NCI-H345 treated with DMSO at 0.1 percent for 48 hours (cell line): ENCODE results near the gene TSPYL1.
"Not testable (repeated sequence)": the region's sequence is repeated elsewhere in the genome, so short reads cannot be mapped to it uniquely, and the experiment has no call there.

Experiments
- DNase-seq: peaks from one replicate; lab custom pipeline; 2025; ENCODE audit not compliant: unreplicated experiment; lab: John Stamatoyannopoulos, UW

TSPYL1 gene

DNA sequence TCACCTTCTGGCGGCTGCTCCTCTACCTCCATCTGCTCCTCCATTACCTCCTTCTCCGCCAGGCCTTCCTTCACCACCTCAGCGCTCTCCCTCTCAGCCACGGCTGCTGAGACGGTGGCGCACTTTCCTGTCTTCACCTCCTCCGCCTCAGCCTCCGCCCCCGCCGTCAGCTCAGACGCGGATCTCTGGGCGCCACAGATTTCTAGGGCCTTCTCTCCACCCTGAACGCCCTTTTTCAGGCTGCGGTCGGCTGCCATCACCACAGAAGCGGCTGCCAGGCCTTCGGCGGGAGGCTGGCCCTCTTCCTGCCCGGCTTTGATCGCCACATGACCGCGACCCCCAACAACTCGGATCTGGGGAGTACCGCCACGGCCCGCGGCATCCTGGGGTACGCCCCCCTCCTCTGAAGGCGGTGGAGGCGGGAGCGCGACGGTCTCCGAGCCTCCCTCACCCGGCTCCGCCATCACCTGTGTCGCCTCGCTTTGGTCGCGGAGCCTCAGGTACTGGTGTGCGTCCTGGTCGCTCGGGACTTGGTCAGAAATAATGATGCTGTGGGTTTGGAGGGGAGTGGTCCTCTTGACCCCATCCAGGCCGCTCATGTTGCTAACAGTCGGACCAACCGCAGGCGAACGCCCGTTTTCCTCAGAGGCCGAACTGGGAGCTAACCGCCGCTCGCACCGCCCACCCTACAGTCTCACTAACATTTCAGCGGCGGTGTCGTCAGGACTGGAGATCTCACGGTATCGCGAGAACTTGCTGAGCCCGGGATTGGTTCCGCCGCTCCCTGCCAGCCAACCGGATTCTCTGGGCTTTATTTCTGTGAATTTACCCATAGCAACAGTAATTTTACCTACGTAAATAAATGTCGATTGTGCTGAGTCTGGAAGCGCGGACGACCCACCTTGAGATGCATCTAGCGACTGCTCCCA lies at the start of gene TSPYL1:
TSS of gene TSPYL1 (minus strand) at position 699 of the 929 bp plus-strand sequence. CDS start at position 599, 100 bp downstream.
- peak; percentile 92 for DNase-seq

DNA sequence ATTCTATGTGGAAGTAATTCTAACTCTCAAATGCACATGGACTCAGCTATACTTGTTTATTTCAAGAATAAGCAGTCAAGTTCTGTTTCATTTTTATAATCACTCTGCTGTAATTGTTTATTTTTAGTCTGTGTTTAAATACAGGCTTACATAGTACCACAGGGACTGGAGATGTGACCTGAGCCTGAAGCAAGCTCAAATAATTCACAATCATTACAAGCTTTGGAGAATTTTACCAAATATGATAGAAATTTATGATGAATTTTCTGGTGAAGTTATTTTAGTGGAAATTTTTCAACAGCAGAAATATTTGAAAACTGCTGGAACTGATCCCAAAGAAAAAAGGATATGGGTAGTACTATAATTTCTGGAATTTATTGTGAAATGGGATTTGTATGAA lies 49.4 kb upstream of the TSPYL1 start:
- no peak for DNase-seq

DNA sequence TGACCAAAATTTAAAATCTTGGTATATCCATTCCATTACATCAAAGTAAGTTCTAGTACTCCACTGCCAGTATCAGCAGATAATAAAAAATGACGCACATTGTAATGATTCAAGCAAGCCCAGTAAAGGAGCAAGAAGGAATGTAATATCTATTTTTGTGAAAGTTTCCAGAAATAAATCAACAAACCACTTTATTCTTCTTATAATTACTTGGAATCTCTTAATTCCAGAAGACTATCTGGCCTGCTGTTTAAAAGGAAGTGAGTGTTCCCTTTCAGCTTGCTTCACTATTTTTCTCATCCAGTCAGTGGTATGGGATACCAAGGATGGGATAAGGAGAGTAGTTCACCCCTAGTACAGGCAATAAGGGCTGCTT lies 48.8 kb upstream of the TSPYL1 start:
- no peak for DNase-seq

DNA sequence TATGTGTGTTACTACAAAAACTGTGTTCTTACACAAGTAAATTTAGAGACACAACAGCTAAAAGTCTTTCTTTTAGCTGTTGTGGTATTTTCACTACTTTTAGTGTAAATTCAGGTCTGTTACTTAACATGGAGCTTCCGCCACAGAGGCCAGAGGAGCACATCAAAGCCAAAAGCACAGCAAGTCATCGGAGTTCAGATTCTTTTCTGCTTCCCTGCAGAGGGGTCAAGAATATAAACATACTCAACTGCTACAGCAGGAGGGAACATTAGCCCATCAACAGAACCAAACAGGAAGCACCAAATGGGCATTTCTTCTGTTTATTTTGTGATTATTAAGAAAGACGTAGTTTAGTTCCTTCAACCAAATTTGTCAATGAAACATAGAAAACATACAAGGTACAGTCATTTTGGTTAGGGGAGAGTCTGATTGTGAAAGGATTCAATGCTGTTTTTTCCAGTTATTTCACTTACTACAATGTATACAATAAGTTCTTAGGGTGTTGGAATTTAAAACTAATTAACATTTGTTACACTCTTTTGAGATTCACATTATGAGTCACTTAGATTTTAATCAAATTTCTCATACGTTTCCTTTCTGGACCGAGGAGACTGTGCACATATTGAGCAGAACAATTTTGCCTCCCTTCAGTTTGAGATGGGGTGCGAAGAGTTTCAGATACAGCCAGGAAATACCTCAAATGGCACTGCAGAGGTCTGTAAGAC lies 48.2 kb upstream of the TSPYL1 start:
- no peak for DNase-seq

DNA sequence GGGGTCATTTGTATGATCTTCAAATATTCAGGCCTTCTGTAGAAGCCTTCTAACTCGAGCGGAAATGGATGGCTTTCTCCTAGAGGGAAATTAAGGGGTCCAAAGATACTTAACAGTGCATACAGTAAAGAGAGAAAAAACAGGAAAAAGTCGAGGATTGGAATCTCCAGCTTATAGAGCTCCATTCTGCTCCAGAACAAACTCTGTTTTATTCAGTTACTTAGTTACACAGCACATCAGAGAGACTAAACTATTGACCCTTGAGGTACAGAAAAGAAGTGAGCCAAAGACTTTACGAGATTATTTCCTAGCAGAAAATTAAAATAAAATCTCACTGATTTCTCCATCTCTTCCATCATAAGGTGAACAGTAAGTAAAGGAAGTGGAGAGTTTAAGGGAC lies 47.3 kb upstream of the TSPYL1 start:
- no peak for DNase-seq

DNA sequence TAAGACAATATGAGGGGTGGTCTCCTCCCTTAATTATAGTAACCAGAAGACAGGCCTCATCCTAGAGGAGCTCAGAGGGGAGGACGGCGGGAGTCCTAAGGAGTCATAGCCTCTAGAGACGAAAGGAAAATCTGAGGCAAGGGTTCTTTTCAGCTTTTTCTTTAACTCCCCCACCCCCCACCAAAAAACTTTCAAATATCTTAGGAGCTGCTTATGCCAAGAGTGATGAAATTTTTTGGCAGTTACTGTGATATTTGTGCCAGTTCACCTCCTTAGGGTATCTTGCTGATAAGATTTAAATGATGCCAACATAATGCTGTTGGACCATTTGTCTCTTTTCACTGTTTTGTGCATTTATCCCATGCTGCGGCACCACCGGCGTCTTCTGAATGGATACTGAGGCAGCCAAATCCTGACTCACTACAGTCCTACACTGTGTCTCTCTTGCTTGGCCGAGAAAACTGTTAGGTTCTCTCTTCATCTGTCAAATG lies 46.5 kb upstream of the TSPYL1 start:
- DNase-seq = no peak

DNA sequence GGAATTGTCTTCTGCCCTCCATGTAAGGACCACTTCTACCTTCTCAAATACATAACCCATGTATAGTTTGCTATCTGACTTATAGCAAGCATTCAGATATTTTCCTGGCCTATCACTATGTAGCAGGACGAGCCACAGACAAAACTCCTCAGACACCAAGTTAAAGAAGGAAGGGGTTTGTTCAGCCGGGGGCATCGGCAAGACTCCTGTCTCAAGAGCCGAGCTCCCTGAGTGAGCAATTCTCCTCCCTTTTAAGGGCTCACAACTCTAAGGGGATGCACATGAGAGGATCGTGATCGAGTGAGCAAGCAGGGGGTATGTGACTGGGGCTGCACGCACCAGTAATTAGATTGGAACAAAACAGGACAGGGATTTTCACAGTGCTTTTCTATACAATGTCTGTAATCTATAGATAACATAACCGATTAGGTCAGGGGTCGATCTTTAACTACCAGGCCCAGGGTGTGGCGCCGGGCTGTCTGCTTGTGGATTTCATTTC lies 46.0 kb upstream of the TSPYL1 start:
- DNase-seq = not testable (repeated sequence)

DNA sequence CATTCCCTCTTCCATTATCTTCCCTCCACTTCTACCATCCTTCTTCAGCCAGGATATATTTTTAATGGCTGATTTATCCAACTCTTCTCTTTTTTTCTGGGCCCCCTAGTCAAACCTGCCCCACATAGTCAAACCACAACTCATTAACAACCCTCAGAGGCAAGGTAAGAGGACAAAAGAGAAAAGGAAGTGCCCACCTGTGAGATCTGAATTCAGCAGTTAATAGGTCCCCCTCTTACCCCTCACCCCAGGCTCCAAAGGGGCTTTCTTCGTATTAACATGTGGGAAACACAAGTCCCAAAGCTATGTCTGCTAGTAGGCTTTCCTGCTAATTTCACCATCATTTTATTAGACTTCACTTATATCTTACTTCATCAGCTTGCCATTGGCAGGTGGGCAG lies 44.1 kb upstream of the TSPYL1 start:
- no peak for DNase-seq

DNA sequence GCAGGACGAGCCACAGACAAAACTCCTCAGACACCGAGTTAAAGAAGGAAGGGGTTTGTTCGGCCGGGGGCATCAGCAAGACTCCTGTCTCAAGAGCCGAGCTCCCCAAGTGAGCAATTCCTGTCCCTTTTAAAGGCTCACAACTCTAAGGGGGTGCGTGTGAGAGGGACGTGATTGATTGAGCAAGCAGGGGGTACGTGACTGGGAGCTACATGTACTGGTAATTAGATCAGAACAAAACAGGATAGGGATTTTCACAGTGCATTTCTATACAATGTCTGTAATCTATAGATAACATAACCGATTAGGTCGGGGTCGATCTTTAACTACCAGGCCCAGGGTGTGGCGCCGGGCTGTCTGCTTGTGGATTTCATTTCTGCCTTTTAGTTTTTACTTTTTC lies 42.2 kb upstream of the TSPYL1 start:
- DNase-seq = not testable (repeated sequence)

DNA sequence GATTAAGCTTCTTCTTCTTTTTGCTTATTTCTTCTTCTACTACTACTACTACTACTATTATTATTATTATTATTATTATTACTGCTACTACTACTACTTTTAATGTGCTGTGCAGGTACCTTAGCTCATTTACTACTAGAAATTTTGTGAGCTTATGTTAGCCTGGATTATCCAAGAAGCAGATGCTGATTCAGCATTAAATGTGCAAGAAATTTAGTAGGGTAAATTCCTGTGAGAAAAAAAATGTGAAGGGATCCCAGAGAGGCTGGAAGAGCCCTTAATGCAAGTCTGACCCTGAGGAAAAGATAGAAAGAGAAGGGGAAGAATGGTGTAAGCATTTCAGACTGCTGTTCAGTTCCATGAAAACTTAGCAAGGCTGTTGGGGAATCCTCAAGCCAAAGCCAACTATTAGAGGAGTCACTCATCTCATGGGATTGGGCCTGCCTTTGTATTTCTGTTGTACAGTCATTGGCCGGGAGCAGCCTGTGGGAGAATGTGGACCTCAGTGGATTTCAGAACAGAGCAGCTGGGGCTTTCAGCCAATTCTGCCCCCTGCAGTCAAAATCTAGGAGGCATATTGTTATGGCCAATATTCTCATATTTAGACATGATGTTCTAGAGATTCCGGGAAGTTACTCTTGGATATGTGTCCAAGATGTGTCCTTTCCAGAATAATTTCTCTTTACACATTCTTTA lies 37.2 kb upstream of the TSPYL1 start:
- no peak for DNase-seq

DNA sequence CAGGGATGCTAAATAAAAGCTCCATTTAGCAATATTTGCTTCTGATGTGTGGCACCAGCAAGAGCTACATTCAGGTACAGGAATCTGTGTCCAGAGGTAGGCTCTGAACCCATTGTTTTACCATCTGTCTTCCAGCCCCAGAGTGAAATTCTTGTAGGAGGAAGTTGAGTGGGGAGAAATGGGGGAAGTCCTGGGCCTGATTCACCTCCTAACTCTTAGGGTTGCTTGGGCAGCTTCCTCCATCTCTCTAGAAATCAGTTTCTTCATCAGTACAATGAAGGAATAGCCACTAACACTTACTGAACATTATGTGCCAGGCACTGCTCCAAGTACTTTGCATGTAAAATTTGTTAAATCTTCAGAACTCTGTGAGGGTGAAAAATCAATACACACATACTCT lies 35.1 kb upstream of the TSPYL1 start:
- no peak for DNase-seq

DNA sequence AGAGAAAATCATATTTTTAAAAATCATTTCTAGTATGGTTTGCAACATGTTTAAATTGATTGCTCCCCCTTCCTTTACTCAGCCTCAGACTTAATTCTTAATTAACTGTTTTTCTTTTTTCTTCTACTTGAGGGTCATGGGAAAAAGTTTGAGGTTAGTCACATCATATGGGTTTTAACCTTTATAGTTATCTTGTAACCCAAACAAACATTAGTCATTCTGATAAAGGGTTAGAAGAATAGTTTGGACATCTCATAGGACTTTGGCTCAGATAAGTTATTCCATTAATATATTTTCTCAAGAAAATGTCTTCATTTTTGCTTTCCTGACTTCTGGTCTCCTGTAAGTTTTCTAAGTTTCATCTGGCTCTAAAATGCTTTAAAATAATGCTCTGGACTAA lies 34.5 kb upstream of the TSPYL1 start:
- no peak for DNase-seq

DNA sequence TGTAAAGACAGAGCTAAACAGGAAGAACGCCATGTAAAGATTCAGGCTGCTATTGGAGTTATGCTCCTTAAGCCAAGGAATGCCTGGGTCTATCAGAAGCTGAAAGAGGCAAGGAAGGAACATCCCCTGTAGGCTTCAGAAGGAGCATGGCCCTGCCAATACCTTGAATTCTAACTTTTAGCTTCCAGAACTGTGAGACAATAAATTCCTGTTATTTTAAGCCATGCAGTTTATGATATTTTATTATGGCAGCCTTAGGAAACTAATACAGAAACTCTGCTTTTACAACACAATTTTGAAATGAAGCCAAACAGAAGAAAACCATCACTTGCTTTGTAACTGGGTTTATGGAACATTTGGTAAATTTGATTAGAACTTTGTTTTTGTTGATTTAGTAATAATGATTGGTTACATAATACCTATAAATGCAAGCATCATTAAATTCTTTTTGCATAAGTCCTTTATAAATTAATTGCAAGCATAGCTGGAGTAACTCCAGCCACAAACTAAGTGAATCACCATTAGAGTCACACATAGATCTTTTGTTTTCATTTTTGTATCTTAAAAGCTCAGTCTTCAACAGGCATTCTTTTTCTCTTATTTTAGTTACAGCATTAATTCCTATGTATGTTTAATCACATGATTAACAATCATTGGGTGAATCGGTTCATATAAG lies 33.5 kb upstream of the TSPYL1 start:
- no peak for DNase-seq

DNA sequence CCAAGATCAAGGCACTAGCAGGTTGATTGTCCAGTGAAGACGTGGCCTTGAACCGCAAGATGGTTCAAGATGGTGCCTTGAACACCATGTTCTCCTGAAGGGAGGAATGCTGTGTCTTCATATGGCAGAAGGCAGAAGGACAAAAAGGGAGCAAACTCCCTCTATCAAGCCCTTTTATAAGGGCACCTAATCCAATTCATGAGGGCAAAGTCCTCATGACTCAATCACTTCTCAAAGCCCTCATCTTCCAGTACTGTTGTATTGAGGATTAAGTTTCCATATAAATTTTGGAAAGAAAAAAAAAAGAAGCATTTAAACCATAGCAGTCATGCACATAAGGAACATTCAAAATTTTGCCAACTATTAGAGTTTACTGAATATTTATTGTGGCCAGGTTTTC lies 29.9 kb upstream of the TSPYL1 start:
- no peak for DNase-seq

DNA sequence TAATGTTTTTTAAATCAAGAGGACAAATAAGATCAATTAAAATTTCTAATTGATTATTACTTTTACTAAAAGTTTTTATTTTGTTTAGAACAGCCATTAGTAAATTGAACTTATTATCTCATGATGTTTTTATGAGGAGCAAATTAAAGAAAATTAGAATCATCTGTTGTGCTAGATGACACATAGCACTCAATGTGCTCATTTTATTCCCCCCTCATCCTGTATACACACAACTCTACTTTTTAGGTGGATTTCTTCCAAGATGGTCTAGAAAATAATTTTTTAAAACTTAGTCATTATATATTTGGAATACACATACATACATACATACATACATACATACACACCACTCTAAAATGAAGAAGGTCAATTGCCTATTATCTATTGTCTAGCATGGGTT lies 29.3 kb upstream of the TSPYL1 start:
- DNase-seq = no peak

DNA sequence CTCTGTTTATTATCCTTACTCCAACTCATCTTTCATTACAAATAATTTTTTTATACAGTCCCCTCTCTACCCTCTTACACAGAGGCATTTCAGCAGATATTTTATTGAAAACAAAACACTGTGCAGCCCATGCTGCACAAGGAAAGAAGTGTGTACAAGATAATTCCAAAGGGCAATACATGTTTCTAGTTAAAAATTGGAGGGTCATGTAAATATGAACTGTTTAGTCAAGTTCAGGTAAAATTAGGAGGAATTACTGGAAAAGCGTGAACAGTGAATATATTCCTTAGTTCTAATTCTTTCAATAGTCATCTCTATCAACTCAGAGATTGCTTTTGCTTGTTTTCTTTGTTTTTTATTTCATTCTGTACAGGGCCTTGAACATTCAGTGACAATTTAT lies 27.9 kb upstream of the TSPYL1 start:
- no peak for DNase-seq

DNA sequence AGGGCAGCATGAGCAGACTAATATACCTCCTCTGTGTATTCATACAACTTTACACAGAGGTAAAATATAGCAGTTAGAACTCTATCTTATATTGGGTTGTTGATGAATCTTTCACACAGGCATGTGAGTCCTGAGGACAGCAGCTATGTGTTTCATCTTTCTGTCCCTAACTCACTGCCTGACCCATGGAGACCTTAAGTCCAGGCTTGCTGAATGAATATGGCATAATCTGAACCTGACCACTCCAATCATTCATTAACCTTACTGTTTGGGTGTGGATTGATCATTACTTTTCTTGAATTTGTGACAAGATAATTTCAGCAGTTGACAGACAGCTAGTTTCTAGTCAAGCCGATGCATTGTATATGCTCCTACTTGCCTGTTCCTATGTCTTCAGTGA lies 27.3 kb upstream of the TSPYL1 start:
- DNase-seq = no peak

DNA sequence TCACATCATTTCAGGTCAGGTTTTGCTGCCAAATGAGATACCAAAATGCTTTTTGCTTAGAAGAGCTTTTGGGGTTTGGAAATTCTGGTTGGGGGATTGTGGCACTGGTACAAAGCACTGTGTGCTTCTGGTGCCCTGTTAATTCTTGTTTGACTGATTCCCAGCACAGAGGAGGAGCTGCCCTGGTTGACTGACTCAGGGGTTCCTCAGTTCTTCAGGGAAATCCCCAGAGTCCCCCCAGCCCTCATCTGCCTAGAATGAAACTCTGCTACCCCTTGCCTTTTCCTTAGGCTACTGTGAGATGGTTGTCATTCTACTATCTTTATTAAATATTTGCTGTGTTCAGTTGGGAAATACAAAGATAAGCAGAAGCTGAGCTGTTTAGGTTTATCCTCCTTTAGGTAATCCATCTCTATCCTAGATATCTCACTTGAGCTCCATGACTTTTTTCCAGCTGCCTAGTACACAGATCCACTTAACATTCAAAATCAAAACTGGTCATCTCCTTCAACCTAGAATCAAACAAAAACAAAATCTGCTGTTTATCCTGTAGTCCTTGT lies 24.9 kb upstream of the TSPYL1 start:
- no peak for DNase-seq

DNA sequence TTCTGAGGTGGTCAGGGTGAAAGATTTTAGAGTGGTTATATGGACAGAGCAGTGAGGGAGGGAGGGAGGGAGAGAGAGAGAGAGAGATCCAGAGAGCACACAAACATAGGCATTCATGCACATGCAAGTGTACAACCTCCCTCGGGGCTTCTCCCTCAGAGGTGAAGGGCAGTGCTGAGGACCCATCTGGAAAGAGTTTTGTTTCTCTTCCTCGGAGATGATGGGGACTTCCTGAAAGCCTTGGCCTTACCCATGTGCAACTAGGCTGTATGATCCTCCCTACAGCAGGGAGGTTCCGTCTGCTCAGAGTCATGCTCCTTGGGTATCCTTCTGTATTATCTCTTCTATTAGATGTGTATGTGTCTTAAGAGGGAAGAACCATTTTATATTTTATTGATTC lies 21.4 kb upstream of the TSPYL1 start:
- no peak for DNase-seq

DNA sequence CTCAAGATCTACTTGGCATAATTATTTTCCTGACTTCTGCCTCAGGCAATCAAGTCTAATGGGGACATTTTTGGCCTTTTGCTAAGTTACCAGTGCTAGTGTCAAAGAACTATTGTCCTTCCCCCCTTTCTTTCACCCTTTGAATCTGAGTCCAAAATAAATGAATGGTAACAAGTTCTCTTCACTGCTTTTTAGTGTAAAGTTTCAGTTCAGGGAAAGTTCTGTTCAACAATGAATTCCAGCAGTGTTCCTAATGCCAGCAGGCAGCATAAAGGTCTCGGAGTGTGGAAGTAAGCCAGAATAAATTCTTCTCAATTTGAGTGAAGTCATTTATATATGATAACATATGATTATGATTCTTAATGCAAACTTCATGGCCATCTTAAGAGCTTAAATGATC lies 20.8 kb upstream of the TSPYL1 start:
- no peak for DNase-seq

DNA sequence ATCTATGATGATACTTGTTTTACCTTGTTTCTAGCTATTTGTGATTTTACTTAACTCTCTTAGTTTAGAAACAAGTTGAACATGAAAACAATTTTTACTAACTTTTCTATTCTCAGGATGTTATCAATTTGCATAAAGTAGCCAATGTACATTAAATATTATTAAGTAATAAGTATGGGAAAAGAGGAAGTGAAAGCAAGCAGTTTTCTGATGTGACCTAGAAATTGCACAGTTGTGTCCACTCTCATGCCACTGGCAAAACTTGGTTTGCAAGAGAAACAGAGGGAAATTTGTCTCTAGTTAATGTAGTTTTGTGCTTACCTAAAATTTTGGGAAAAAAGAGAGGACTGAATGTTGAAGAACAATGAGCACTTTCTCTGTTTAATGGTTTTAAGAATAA lies 19.2 kb upstream of the TSPYL1 start:
- no peak for DNase-seq
